ENCODE data around the gene GNRHR.

DNA sequence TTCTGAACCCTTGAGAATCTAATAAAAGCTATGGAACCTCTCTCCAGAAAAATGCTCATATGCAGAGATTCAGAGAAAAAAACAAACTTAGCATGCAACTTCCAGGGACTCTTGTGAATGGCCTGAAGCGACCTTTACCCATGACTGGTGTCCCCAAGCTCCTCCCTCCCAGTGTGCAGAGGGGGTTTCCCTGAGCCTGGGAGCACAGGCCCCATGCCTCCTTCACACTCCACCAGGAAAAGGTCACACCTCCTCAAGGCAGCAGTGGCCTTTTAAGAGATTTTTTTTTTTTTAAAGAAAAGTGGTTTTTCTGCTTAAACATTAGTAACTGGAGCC, 40.0 kb downstream of the GNRHR start:
- TF ChIP-seq EZH2 (IDR thresholded peaks at IDR 0.05; ENCODE audit: low read length, missing control alignments) = no peak
- TF ChIP-seq, protein P1, sequence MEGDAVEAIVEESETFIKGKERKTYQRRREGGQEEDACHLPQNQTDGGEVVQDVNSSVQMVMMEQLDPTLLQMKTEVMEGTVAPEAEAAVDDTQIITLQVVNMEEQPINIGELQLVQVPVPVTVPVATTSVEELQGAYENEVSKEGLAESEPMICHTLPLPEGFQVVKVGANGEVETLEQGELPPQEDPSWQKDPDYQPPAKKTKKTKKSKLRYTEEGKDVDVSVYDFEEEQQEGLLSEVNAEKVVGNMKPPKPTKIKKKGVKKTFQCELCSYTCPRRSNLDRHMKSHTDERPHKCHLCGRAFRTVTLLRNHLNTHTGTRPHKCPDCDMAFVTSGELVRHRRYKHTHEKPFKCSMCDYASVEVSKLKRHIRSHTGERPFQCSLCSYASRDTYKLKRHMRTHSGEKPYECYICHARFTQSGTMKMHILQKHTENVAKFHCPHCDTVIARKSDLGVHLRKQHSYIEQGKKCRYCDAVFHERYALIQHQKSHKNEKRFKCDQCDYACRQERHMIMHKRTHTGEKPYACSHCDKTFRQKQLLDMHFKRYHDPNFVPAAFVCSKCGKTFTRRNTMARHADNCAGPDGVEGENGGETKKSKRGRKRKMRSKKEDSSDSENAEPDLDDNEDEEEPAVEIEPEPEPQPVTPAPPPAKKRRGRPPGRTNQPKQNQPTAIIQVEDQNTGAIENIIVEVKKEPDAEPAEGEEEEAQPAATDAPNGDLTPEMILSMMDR (conservative IDR thresholded peaks at IDR 0.05 in 1 of 2, IDR thresholded peaks at IDR 0.05 in 1 of 2; ENCODE audit: low read depth in 1 of 2, low read length in 2 of 2) = no peak

Data from fibroblast of lung (primary cell).